SK-N-SH treated with all-trans-retinoic acid at 6 μM for 48 hours (cell line): ENCODE data around the gene RHOG.

Experiments used
- ATAC-seq: fragments of 200-7000 bp; cut with Tn5 transposase; 3 replicates; pipeline ENCODE4 v1.9.1; 2020; ENCODE audit warnings: mild to moderate bottlenecking, moderate library complexity
- BACH2 ChIP-seq: fragments of 250-450 bp; sonication (Bioruptor Pico); IDR thresholded peaks from 2 replicates; pipeline ENCODE4 v1.9.0; 2021; ENCODE audit warnings: mild to moderate bottlenecking, borderline replicate concordance
- ESRRG ChIP-seq: fragments of 250-450 bp; sonication (Bioruptor Pico); IDR thresholded peaks from 2 replicates; pipeline ENCODE4 v1.6.1; 2021; ENCODE audit warnings: mild to moderate bottlenecking
- GLIS3 ChIP-seq: fragments of 250-450 bp; sonication (Bioruptor Pico); IDR thresholded peaks from 2 replicates; pipeline ENCODE4 v1.5.0; 2020; ENCODE audit warnings: mild to moderate bottlenecking, moderate library complexity
- ISL1 ChIP-seq: fragments of 250-450 bp; sonication (Bioruptor Pico); IDR thresholded peaks from 2 replicates; pipeline ENCODE4 v2.1.2; 2022; ENCODE audit warnings: mild to moderate bottlenecking, moderate library complexity
- OSR1 ChIP-seq: fragments of 250-450 bp; sonication (Bioruptor Pico); IDR thresholded peaks from 2 replicates; pipeline ENCODE4 v1.8.0; 2022; ENCODE audit warnings: moderate library complexity, mild to moderate bottlenecking, inconsistent platforms
- PPARA ChIP-seq: fragments of 250-450 bp; sonication (Bioruptor Pico); IDR thresholded peaks from 2 replicates; pipeline ENCODE4 v1.5.0; 2020; ENCODE audit warnings: mild to moderate bottlenecking, borderline replicate concordance
- RARB ChIP-seq: fragments of 250-450 bp; sonication (Bioruptor Pico); IDR thresholded peaks from 2 replicates; pipeline ENCODE4 v1.8.0; 2021; ENCODE audit warnings: mild to moderate bottlenecking, moderate library complexity
- SNAI2 ChIP-seq: fragments of 250-450 bp; sonication (Bioruptor Pico); IDR thresholded peaks from 2 replicates; pipeline ENCODE4 v1.5.0; 2020; ENCODE audit warnings: mild to moderate bottlenecking, moderate library complexity
- TCF4 ChIP-seq: fragments of 250-450 bp; sonication (Bioruptor Pico); IDR thresholded peaks from 2 replicates; pipeline ENCODE4 v1.8.0; 2021; ENCODE audit warnings: mild to moderate bottlenecking, moderate library complexity, borderline replicate concordance
- ZC3H10 ChIP-seq: fragments of 250-450 bp; sonication (Bioruptor Pico); IDR thresholded peaks from 2 replicates; pipeline ENCODE4 v1.5.1; 2021; ENCODE audit warnings: mild to moderate bottlenecking, moderate library complexity
- ZFP3 ChIP-seq: fragments of 250-450 bp; sonication (Bioruptor Pico); IDR thresholded peaks from 2 replicates; pipeline ENCODE4 v1.5.0; 2020; ENCODE audit warnings: mild to moderate bottlenecking, moderate library complexity
- ZFP30 ChIP-seq: fragments of 450-650 bp; formaldehyde crosslinking; IDR thresholded peaks from 2 replicates; pipeline ENCODE4 v1.5.0; 2022; ENCODE audit warnings: mild to moderate bottlenecking, moderate library complexity
- ZNF565 ChIP-seq: fragments of 450-650 bp; formaldehyde crosslinking; conservative IDR thresholded peaks from 2 replicates; pipeline ENCODE4 v1.5.0; 2020; ENCODE audit warnings: low read depth, mild to moderate bottlenecking, moderate library complexity
- ZNF8 ChIP-seq: fragments of 450-650 bp; formaldehyde crosslinking; IDR thresholded peaks from 2 replicates; pipeline ENCODE4 v1.5.0; 2020; ENCODE audit warnings: mild to moderate bottlenecking, moderate library complexity
- TF ChIP-seq, protein P1 (sequence below): fragments of 250-450 bp; sonication (Bioruptor Pico); IDR thresholded peaks from 2 replicates; pipeline ENCODE4 v1.5.1; 2021; ENCODE audit warnings: mild to moderate bottlenecking, moderate library complexity
- TF ChIP-seq, protein P2 (sequence below): fragments of 250-450 bp; sonication (Bioruptor Pico); IDR thresholded peaks from 2 replicates; pipeline ENCODE4 v1.5.1; 2020; ENCODE audit warnings: low read depth, mild to moderate bottlenecking, moderate library complexity
- TF ChIP-seq, protein P3 (sequence below): fragments of 250-450 bp; sonication (Bioruptor Pico); IDR thresholded peaks from 2 replicates; pipeline ENCODE4 v1.8.0; 2020; ENCODE audit warnings: mild to moderate bottlenecking, moderate library complexity, borderline replicate concordance
- TF ChIP-seq, protein P4 (sequence below): fragments of 250-450 bp; sonication (Bioruptor Pico); IDR thresholded peaks from 2 replicates; pipeline ENCODE4 v1.5.0; 2020; ENCODE audit warnings: mild to moderate bottlenecking, moderate library complexity

RHOG gene

DNA sequence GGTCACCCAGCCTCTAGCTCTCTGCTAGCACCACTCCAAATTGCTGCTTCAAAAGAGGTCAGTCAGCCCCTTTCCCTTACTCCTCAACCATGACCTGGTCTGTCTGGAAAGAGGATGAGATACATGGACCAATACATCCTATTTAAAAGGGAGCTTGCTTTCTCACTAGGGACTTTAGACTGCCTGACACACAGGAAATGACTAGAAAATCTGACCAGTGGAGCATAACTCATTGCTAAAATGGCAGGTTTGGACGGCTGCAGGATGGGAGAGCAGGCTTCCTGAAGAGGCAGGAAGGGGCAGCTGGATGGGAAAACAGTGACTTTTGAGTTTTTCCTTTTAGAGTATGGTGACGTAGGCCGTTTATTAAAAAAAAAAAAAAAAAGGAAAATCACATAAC, 40.0 kb upstream of the RHOG start:
- peak; percentile 54; the same call in 2 of the 3 replicates for ATAC-seq
- no peak for TF ChIP-seq RARB (CRISPR knock-in tag)
- no peak for TF ChIP-seq GLIS3 (CRISPR knock-in tag)
- TF ChIP-seq ESRRG: no peak
- TF ChIP-seq, protein P1, sequence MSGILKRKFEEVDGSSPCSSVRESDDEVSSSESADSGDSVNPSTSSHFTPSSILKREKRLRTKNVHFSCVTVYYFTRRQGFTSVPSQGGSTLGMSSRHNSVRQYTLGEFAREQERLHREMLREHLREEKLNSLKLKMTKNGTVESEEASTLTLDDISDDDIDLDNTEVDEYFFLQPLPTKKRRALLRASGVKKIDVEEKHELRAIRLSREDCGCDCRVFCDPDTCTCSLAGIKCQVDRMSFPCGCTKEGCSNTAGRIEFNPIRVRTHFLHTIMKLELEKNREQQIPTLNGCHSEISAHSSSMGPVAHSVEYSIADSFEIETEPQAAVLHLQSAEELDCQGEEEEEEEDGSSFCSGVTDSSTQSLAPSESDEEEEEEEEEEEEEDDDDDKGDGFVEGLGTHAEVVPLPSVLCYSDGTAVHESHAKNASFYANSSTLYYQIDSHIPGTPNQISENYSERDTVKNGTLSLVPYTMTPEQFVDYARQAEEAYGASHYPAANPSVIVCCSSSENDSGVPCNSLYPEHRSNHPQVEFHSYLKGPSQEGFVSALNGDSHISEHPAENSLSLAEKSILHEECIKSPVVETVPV (CRISPR knock-in tag): no peak
- no peak for TF ChIP-seq SNAI2 (CRISPR knock-in tag)
- TF ChIP-seq ISL1 (CRISPR knock-in tag): no peak

DNA sequence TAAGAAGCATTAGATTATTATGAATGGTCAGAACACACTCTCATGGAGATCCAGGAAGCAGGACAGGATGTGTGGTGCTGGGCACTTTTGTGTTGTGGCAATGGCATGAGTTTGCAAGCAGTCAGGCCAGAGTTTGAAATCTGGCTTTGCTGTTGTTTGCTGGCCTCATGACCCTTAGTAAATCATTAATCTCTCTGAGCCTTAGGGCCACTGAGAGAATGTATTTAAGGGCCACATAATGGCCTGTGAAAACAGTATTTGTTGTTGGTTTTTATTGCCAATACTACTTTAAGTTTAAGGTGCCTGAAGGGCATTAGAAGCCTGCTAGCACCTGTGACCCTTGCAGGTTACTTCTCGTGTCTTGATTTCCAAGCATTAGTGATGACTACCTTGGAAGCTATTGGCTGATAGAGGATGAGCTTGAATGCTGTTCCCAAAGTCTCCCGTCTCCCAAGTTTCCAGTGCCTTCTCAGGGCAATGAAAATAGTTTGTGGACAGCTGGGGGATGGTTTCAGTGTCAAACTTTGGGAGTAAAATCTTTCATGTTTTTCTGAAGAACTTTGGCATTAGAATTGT, 39.3 kb upstream of the RHOG start:
- TF ChIP-seq BACH2 (CRISPR knock-in tag) (no peak), ZNF8 (CRISPR knock-in tag) (no peak), ZNF565 (no peak), PPARA (CRISPR knock-in tag) (no peak), ESRRG (no peak), ZFP3 (CRISPR knock-in tag) (no peak)
- TF ChIP-seq, protein P2, sequence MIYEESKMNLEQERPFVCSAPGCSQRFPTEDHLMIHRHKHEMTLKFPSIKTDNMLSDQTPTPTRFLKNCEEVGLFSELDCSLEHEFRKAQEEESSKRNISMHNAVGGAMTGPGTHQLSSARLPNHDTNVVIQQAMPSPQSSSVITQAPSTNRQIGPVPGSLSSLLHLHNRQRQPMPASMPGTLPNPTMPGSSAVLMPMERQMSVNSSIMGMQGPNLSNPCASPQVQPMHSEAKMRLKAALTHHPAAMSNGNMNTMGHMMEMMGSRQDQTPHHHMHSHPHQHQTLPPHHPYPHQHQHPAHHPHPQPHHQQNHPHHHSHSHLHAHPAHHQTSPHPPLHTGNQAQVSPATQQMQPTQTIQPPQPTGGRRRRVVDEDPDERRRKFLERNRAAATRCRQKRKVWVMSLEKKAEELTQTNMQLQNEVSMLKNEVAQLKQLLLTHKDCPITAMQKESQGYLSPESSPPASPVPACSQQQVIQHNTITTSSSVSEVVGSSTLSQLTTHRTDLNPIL (CRISPR knock-in tag): no peak
- TF ChIP-seq, protein P3, sequence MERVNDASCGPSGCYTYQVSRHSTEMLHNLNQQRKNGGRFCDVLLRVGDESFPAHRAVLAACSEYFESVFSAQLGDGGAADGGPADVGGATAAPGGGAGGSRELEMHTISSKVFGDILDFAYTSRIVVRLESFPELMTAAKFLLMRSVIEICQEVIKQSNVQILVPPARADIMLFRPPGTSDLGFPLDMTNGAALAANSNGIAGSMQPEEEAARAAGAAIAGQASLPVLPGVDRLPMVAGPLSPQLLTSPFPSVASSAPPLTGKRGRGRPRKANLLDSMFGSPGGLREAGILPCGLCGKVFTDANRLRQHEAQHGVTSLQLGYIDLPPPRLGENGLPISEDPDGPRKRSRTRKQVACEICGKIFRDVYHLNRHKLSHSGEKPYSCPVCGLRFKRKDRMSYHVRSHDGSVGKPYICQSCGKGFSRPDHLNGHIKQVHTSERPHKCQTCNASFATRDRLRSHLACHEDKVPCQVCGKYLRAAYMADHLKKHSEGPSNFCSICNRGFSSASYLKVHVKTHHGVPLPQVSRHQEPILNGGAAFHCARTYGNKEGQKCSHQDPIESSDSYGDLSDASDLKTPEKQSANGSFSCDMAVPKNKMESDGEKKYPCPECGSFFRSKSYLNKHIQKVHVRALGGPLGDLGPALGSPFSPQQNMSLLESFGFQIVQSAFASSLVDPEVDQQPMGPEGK (CRISPR knock-in tag): no peak
- TF ChIP-seq, protein P4, sequence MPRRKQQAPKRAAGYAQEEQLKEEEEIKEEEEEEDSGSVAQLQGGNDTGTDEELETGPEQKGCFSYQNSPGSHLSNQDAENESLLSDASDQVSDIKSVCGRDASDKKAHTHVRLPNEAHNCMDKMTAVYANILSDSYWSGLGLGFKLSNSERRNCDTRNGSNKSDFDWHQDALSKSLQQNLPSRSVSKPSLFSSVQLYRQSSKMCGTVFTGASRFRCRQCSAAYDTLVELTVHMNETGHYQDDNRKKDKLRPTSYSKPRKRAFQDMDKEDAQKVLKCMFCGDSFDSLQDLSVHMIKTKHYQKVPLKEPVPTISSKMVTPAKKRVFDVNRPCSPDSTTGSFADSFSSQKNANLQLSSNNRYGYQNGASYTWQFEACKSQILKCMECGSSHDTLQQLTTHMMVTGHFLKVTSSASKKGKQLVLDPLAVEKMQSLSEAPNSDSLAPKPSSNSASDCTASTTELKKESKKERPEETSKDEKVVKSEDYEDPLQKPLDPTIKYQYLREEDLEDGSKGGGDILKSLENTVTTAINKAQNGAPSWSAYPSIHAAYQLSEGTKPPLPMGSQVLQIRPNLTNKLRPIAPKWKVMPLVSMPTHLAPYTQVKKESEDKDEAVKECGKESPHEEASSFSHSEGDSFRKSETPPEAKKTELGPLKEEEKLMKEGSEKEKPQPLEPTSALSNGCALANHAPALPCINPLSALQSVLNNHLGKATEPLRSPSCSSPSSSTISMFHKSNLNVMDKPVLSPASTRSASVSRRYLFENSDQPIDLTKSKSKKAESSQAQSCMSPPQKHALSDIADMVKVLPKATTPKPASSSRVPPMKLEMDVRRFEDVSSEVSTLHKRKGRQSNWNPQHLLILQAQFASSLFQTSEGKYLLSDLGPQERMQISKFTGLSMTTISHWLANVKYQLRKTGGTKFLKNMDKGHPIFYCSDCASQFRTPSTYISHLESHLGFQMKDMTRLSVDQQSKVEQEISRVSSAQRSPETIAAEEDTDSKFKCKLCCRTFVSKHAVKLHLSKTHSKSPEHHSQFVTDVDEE: no peak
- ATAC-seq: no peak

DNA sequence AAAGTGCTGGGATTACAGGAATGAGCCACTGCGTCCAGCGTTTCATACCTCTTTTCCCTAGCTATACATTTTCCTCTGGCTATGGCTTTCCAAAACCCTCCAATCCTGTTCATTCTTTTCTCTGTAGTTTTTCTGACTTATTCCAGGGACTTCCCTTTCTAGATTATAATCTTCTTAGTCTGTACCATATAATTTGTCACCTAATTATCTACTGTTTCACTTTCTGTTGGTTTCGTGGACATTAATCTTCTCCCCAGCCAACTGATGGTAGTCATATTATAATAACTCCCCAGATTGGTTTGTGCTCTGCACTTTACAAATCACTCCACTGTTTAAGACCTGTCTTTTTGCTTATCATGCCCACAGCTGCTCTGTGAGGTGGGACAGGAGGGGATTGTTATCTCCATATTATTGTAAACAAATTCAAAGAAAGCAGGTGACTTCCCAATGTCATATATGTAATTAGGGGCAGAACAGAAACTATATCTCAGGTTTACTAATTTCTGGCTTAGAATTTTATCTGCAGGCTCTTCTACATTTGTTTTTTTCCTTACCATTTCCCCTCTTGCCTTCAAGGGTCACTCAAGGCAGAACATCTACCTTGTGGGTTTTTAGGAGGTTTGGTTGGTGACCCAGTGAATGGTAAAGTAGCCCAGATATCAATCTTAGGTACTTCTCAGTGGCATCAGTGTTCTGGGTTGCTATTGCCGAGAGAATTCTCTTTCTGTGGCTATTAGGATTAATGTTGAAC, 38.6 kb upstream of the RHOG start:
- ATAC-seq: no peak
- TF ChIP-seq ZFP30 (CRISPR knock-in tag) (no peak), GLIS3 (CRISPR knock-in tag) (no peak), TCF4 (CRISPR knock-in tag) (no peak), BACH2 (CRISPR knock-in tag) (no peak), RARB (CRISPR knock-in tag) (no peak), ZNF565 (no peak), SNAI2 (CRISPR knock-in tag) (no peak), OSR1 (CRISPR knock-in tag) (no peak), PPARA (CRISPR knock-in tag) (no peak), ZC3H10 (no peak)
- TF ChIP-seq, protein P1 (CRISPR knock-in tag): no peak
- TF ChIP-seq, protein P4: no peak
- TF ChIP-seq, protein P2 (CRISPR knock-in tag): no peak
